ENCODE data around the gene CLCN5. TPM values are rescaled to one million over a fixed set of nuclear protein-coding genes. Genes with fewer than 3 reads are reported as not detected.

Gene CLCN5
- polyA plus RNA-seq, 3 donors from 2014 or later = 0.60 to 1.00 TPM; not detected in 1

DNA sequence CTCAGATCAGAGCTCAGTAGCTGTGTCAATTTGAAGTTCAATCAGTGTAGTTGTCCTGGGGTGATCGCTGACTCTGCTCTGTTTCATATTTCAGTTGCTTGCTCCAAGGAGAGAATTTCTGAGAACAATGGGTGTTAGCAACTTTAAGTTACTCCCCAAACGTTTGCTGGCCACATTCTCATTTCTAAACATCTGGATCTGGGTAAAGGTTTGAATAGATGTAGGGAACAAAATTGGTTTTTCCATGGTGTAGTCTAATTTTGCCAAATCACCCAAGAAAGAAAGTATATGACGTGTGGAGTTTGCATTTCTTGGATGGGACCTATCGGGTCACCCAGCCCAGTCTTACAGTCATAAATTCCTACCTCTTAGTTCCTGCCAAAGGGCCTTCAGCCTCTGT, 174.7 kb downstream of the CLCN5 start:
- H3K9me3 Mint-ChIP-seq = no peaks in the 10 kb centered on the region
- H3K27ac Mint-ChIP-seq = no peak overlapping the region
- H3K4me3 Mint-ChIP-seq = no peak overlapping the region
- H3K27me3 Mint-ChIP-seq (ENCODE audit: low read depth in 3 of 3) = no peaks in the 10 kb centered on the region
- H3K36me3 Mint-ChIP-seq = peaks cover 0 to 3% (median 0%) of the 10 kb centered on the region in 3 donors
- DNase-seq = no peak
- no peaks in the 10 kb centered on the region for H3K4me1 Mint-ChIP-seq

DNA sequence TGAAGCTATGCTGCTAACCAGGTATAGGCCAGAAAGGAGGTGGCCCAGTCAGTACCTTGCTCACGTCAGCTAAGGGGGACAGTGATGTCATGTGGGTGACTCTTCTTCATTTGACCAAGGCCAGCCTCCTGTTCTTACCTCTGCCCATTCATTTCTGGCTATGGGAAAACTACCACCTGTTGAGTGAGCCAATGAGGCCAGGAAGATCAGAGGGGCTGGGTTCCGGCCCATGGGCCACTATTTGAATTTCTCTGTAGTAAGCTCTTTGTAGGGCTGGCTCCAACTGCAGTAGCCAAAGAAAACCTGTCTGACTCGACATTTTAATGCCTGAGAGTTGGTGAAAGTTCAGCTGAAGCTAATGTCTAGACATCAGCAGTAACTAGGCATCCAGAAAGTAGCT, 175.8 kb downstream of the CLCN5 start:
- H3K9me3 Mint-ChIP-seq = no peaks in the 10 kb centered on the region
- no peak overlapping the region for H3K4me3 Mint-ChIP-seq
- peaks cover 0 to 3% (median 0%) of the 10 kb centered on the region in 3 donors for H3K36me3 Mint-ChIP-seq
- DNase-seq = no peak
- no peaks in the 10 kb centered on the region for H3K27me3 Mint-ChIP-seq (ENCODE audit: low read depth in 3 of 3)
- no peaks in the 10 kb centered on the region for H3K4me1 Mint-ChIP-seq
- H3K27ac Mint-ChIP-seq = no peak overlapping the region

DNA sequence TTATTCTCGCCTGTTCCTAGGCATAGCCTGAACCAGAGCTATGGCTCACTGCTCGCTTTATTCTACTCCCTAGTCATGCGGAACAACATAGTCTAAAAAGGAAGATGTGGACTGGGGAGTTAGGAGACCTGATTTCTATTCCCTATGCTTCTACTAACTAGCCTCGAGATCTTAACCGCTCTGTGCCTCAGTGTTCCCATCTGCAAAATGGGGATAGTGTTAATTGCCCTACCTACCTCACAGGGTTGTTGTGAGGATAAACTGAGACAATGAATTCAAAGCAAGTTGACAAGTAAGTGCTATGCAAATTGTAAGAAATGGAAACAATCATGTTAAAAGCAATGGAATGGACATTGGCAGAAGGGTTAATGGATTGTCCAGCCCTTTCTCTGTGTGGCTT, 176.4 kb downstream of the CLCN5 start:
- H3K4me1 Mint-ChIP-seq = no peaks in the 10 kb centered on the region

DNA sequence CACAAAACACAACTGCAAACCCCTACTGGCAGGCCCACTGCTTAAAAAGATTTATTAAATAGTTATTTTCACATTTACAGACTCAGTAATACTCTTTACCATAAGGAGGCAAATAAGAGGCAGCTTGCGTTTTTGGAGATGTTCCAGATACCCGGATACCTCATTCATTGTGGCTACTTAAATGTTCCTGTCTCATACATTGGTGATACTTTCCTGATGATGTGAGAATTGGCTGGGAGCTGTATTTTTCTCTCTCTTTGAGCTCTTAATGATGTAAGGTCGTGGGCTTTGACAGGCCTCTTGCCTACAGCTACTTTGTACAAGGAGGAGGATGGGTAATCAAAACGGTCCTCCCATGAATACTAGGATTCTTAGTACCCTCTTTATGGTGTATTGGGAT, 176.9 kb downstream of the CLCN5 start:
- H3K9me3 Mint-ChIP-seq = no peaks in the 10 kb centered on the region
- DNase-seq = no peak
- peaks cover 0 to 2% (median 0%) of the 10 kb centered on the region in 3 donors for H3K27me3 Mint-ChIP-seq (ENCODE audit: low read depth in 3 of 3)
- peaks cover 0 to under 1% (median 0%) of the 10 kb centered on the region in 3 donors for H3K36me3 Mint-ChIP-seq
- H3K4me3 Mint-ChIP-seq = no peak overlapping the region
- H3K4me1 Mint-ChIP-seq = no peaks in the 10 kb centered on the region
- H3K27ac Mint-ChIP-seq = no peak overlapping the region

More for the DNA sequence above, 176.4 kb downstream of the CLCN5 start:
- no peak for DNase-seq
- Mint-ChIP-seq H3K27ac (no peak overlapping the region), H3K27me3 (ENCODE audit: low read depth in 3 of 3) (no peaks in the 10 kb centered on the region), H3K9me3 (no peaks in the 10 kb centered on the region), H3K4me3 (no peak overlapping the region), H3K36me3 (peaks cover 0 to 3% (median 0%) of the 10 kb centered on the region in 3 donors)

DNA sequence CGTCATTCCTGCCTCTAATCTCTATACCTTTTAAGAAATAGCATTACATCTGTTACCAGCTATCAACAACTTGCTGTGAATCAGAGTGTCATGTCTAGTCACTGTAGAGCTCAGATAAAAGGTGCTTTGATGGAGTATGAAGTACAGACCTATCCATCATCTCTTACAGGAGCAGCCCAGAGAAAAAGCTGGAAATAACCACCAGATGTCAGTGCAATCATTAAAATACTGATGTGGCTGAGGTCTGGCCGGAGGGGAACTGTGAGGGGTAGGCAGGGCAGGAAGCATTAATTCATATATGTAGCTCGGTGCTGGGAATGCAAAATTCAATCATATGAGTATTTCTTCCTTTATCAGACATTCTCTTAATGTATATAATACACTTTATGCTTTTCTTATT, 177.8 kb downstream of the CLCN5 start:
- no peaks in the 10 kb centered on the region for H3K4me1 Mint-ChIP-seq
- H3K27me3 Mint-ChIP-seq (ENCODE audit: low read depth in 3 of 3) = peaks cover 0 to 5% (median 2%) of the 10 kb centered on the region in 3 donors
- H3K27ac Mint-ChIP-seq = no peak overlapping the region
- H3K36me3 Mint-ChIP-seq = no peaks in the 10 kb centered on the region
- DNase-seq = peak; percentile 5 to 43 (median 32)
- no peak overlapping the region for H3K4me3 Mint-ChIP-seq
- no peaks in the 10 kb centered on the region for H3K9me3 Mint-ChIP-seq

DNA sequence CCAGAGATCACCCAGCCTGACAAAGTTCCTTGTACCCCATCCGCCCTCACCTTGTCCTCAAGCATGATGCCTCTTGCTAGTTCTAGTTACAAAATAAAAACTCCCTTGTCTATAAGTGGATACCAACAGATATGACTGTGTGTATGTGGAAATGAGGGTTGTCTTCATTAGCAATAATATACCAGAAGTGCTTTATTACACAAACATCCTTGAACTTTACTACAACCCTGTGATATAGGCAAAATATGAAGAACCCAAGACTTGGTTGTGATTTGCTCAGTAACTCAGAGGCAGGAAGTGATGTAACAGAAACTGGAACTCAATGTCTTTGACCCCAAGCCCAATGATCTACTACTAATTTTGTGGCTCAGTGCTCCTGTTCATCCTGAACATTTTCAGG, 180.8 kb downstream of the CLCN5 start:
- Mint-ChIP-seq H3K27ac (no peak overlapping the region), H3K27me3 (ENCODE audit: low read depth in 3 of 3) (peaks cover 2 to 7% (median 5%) of the 10 kb centered on the region in 3 donors)

DNA sequence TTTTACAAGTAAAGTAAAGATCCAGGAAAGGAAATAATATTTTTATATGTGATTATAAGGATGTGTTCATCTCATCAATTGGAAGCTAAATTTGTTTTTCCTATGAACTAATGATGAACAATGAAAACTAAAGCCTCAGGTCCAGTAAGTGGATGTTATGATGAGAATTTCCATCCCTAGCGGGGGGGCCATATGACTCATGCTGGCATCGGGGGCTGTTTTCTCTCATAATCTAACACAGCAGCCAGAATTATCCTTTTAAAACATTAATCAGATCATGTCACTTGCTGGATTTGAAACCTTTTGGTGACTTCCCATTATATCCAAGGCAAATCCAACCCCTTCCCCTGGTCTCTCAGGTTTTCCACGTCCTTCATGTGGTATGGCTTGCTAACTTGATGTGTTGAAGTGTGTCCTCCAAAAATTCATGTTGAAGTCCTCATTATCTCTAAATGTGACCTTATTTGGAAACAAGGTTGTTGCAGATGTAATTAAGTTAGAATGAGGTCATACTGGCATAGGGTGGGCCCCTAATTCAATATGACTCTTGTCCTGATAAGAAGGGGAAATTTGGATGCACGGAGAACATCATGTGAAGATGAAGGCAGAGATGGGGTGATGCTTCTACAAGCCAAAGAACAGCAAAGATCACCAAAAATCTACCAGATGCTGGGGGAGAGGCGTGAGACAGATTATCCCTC, 181.6 kb downstream of the CLCN5 start:
- H3K9me3 Mint-ChIP-seq = no peaks in the 10 kb centered on the region
- no peaks in the 10 kb centered on the region for H3K36me3 Mint-ChIP-seq
- DNase-seq = no peak
- no peak overlapping the region for H3K27ac Mint-ChIP-seq
- no peaks in the 10 kb centered on the region for H3K4me1 Mint-ChIP-seq
- no peak overlapping the region for H3K4me3 Mint-ChIP-seq
- peaks cover 2 to 7% (median 5%) of the 10 kb centered on the region in 3 donors for H3K27me3 Mint-ChIP-seq (ENCODE audit: low read depth in 3 of 3)

More for the DNA sequence above, 180.8 kb downstream of the CLCN5 start:
- DNase-seq = no peak
- Mint-ChIP-seq H3K9me3 (no peaks in the 10 kb centered on the region), H3K36me3 (no peaks in the 10 kb centered on the region), H3K4me3 (no peak overlapping the region), H3K4me1 (no peaks in the 10 kb centered on the region)

DNA sequence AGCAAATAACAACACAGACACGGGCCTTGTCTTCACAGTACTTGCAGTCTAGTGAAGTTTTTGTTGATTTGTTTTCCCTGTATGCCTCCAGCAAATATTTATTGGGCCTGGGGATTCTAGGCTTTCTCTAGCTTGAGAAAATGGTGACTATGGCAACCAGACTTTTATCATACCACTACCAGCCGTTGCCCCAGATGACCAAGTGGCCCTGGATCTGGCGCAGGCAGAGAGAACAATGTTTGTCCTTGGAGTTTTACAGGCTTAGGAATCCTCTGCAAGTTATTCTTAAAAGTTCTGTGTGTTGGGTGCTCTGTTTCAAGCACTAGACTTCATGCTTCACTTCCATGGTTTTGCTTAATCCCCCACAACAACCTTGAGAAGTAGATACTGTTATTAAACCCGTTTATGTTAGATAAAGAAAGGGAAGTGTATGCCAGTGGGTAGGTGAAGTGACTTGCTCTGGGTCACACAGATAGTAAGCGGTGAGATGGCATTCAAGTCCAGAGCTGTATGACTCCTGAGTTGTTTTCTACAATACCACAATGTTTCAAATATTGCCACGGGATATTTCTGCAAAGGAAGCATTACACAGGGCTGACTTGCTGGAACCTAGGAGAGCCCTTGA, 183.8 kb downstream of the CLCN5 start:
- Mint-ChIP-seq H3K4me3 (no peak overlapping the region), H3K27me3 (ENCODE audit: low read depth in 3 of 3) (peaks cover 2 to 8% (median 7%) of the 10 kb centered on the region in 3 donors), H3K9me3 (no peaks in the 10 kb centered on the region), H3K4me1 (no peaks in the 10 kb centered on the region), H3K27ac (no peak overlapping the region), H3K36me3 (no peaks in the 10 kb centered on the region)
- DNase-seq = no peak

DNA sequence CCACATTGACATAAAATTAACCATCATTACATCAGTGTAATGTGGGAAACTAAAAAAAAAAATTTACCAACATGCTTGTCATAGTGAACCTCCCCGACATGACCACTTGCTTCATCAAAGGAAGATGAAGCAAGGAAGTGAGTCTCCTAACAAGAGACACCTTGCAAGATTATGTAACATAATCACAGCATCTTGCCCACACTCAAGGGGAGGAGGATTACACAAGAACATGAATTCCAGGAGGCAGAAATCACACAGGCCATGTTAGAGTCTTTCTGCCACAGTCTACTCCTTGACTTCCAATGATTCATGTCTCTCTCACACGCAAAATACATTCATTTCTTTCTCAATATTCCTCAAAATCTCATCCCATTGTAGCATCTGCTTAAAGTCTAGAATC, 185.1 kb downstream of the CLCN5 start:
- Mint-ChIP-seq H3K27me3 (ENCODE audit: low read depth in 3 of 3) (peaks cover 2 to 10% (median 7%) of the 10 kb centered on the region in 3 donors), H3K36me3 (no peaks in the 10 kb centered on the region), H3K4me1 (no peaks in the 10 kb centered on the region), H3K4me3 (no peak overlapping the region), H3K27ac (no peak overlapping the region), H3K9me3 (no peaks in the 10 kb centered on the region)
- DNase-seq = no peak

DNA sequence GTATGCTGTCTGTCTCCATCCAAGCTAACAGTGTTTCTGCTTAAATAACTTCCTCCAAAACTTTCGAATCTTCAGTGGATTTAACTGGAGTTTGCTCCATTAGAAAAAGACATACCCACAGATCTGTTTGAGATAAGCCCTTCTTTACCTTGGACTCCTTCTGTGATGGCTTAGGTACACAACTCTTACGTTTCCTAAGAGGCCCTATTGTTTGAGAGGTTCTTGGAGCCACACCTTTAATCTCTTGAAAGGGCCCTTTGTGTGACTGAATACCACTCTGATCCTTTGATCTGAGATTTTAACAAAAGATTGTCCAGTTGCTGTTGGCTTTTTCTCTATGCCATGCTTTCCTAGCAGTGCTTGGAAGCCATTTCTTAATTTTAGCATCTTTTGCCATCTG, 185.9 kb downstream of the CLCN5 start:
- H3K36me3 Mint-ChIP-seq = no peaks in the 10 kb centered on the region
- H3K27me3 Mint-ChIP-seq (ENCODE audit: low read depth in 3 of 3) = peaks cover 2 to 10% (median 7%) of the 10 kb centered on the region in 3 donors
- H3K9me3 Mint-ChIP-seq = no peaks in the 10 kb centered on the region
- H3K27ac Mint-ChIP-seq = no peak overlapping the region
- no peak for DNase-seq
- no peak overlapping the region for H3K4me3 Mint-ChIP-seq
- H3K4me1 Mint-ChIP-seq = no peaks in the 10 kb centered on the region

DNA sequence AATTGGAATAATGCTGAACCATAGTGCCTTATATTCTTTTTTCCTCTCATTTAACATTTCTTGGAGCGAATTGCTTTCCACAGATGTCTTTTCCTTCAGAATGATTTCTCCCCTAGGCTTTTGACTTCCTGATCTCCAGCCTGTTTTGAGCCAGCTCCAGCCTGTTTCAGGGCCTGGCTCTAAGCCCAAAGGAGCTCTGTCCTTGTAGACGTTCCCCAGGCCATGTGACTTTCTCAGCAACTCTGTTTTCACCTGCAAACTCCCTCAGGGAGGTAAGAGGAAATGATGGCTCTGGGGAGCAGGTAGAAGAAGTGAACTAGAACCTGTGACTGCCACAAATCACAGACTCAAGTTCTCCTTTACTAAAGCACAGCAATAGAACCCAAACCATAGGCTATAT, 189.3 kb downstream of the CLCN5 start:
- Mint-ChIP-seq H3K27ac (no peak overlapping the region), H3K27me3 (ENCODE audit: low read depth in 3 of 3) (peaks cover 3 to 8% (median 3%) of the 10 kb centered on the region in 3 donors), H3K36me3 (no peaks in the 10 kb centered on the region), H3K9me3 (no peaks in the 10 kb centered on the region), H3K4me3 (no peak overlapping the region), H3K4me1 (no peaks in the 10 kb centered on the region)
- no peak for DNase-seq

DNA sequence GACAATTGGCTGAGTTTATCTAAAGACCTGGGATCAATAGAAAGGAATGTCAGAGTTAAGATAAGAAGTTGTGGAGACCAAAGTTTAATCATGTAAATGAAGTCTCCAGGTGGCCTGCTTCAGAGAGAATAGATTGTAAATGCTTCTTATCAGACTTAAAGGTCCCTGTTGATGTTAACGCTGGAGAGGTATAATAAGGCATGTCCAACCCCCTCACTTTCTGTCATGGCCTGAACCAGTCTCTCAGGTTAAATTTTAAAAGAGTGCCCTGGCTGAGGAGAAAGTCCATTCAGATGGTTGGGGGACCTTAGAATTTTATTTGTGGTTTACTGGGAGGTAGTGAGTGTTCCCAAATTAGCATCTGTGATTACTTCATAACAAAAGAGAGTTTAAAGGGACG, 191.7 kb downstream of the CLCN5 start:
- H3K9me3 Mint-ChIP-seq = no peaks in the 10 kb centered on the region
- H3K4me1 Mint-ChIP-seq = no peaks in the 10 kb centered on the region
- H3K27ac Mint-ChIP-seq = no peak overlapping the region

DNA sequence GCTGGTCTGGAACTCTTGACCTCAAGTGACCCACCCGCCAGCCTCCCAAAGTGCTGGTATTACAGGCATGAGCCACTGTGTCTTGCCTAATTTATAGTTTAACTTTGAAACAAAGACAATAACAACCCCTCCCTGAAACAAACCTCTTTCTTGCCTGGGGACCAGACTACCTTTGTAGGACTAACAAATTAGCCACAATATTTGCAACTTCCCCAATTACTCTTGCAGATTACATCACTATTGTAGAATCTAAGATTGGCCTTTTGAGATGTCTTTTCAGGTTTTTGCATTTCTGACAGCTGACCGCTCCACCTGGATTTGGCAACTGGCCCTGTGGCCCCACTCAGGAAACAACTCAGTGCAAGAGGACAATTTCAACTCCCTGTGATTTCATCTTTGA, 193.6 kb downstream of the CLCN5 start:
- Mint-ChIP-seq H3K9me3 (no peaks in the 10 kb centered on the region), H3K27me3 (ENCODE audit: low read depth in 3 of 3) (peaks cover 0 to 9% (median 1%) of the 10 kb centered on the region in 3 donors), H3K36me3 (no peaks in the 10 kb centered on the region), H3K4me1 (no peaks in the 10 kb centered on the region), H3K27ac (no peak overlapping the region), H3K4me3 (no peak overlapping the region)
- no peak for DNase-seq

More for the DNA sequence above, 191.7 kb downstream of the CLCN5 start:
- Mint-ChIP-seq H3K36me3 (no peaks in the 10 kb centered on the region), H3K4me3 (no peak overlapping the region), H3K27me3 (ENCODE audit: low read depth in 3 of 3) (peaks cover 0 to 8% (median 1%) of the 10 kb centered on the region in 3 donors)
- no peak for DNase-seq

DNA sequence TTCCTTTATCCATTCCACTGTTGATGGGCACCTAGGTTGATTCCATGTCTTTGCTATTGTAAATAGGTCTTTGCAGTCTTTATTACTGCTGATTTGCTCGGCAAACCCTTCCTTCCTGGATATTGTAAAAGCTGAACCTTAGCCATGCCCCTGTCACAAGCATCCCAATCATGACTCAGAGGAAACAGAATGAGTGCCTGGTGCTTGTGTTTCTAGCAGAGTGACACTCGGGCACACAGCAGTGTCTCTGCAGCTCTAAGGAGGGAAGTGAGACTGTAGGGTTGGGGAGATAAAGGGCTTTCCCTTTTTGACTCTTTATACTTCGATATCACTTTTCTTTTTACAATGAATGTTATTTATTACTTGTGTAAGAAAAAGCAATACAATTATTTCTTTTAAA, 195.1 kb downstream of the CLCN5 start:
- Mint-ChIP-seq H3K36me3 (no peaks in the 10 kb centered on the region), H3K9me3 (no peaks in the 10 kb centered on the region), H3K27me3 (ENCODE audit: low read depth in 3 of 3) (peaks cover 0 to 7% (median 1%) of the 10 kb centered on the region in 3 donors), H3K27ac (no peak overlapping the region), H3K4me3 (no peak overlapping the region), H3K4me1 (no peaks in the 10 kb centered on the region)
- DNase-seq = no peak

Data from immature natural killer cell (primary cell).